WTC11 (cell line): ENCODE data around the gene SULT6B1.

Experiments used
- CTCF ChIP-seq: fragments of 200-600 bp; IDR thresholded peaks from 2 replicates; pipeline ENCODE4 v1.8.0; 2022; ENCODE audit warnings: antibody characterized with exemption
- ESRRA ChIP-seq: sonication (generic); formaldehyde crosslinking; IDR thresholded peaks from 2 replicates; pipeline ENCODE4 v1.8.1; 2022; ENCODE audit warnings: mild to moderate bottlenecking, missing genetic modification reagents, borderline replicate concordance
- JUN ChIP-seq: sonication (generic); formaldehyde crosslinking; IDR thresholded peaks from 2 replicates; pipeline ENCODE4 v1.8.0; 2023; ENCODE audit warnings: mild to moderate bottlenecking, missing genetic modification reagents
- MLX ChIP-seq: sonication (generic); formaldehyde crosslinking; IDR thresholded peaks from 2 replicates; pipeline ENCODE4 v1.8.1; 2023; ENCODE audit warnings: mild to moderate bottlenecking, missing genetic modification reagents, moderate library complexity
- SMAD4 ChIP-seq: sonication (generic); formaldehyde crosslinking; IDR thresholded peaks from 2 replicates; pipeline ENCODE4 v1.8.0; 2022; ENCODE audit warnings: mild to moderate bottlenecking, missing genetic modification reagents
- TEAD4 ChIP-seq: sonication (generic); formaldehyde crosslinking; IDR thresholded peaks from 2 replicates; pipeline ENCODE4 v1.8.0; 2022; ENCODE audit warnings: mild to moderate bottlenecking, missing genetic modification reagents
- ZBTB21 ChIP-seq: sonication (generic); formaldehyde crosslinking; IDR thresholded peaks from 2 replicates; pipeline ENCODE4 v1.8.1; 2023; ENCODE audit warnings: mild to moderate bottlenecking, missing genetic modification reagents, borderline replicate concordance
- ZNF416 ChIP-seq: fragments of 250-450 bp; sonication (Bioruptor Pico); IDR thresholded peaks from 2 replicates; pipeline ENCODE4 v1.9.0; 2021; ENCODE audit warnings: mild to moderate bottlenecking, inconsistent platforms

- TF ChIP-seq CTCF = no peak
- no peak for TF ChIP-seq ZNF416 (CRISPR knock-in tag)
- TF ChIP-seq ESRRA (CRISPR knock-in tag) = no peak
- no peak for TF ChIP-seq TEAD4 (CRISPR knock-in tag)
- no peak for TF ChIP-seq MLX (CRISPR knock-in tag)
- no peak for TF ChIP-seq ZBTB21 (CRISPR knock-in tag)
- no peak for TF ChIP-seq JUN
- no peak for TF ChIP-seq SMAD4 (CRISPR knock-in tag)
These were observed 42.1 kb upstream of the SULT6B1 start for GRCh38 chr2:37230581-37230980.
